ENCODE data around the gene DTNB.
A peak's percentile ranks its signal among the peaks of the same experiment; 100 is the strongest.

The DTNB gene

GRCh38 chr2:25354116-25354515 lies 319.3 kb downstream of the DTNB start:
- Histone ChIP-seq H3K27ac (ENCODE audit: low read depth, low read length) (no peak overlapping the region), H3K36me3 (ENCODE audit: control insufficient read depth in 5 of 5, insufficient read depth in 5 of 5, low read length in 5 of 5) (no peaks in the 10 kb centered on the region), H3K4me3 (ENCODE audit: low read depth in 1 of 5, low read length in 5 of 5) (no peak overlapping the region), H3K9me3 (ENCODE audit: control insufficient read depth in 5 of 5, low read length in 5 of 5) (peaks cover 0 to 5% (median 0%) of the 10 kb centered on the region in 5 donors), H3K4me1 (ENCODE audit: control insufficient read depth in 5 of 5, insufficient read depth in 5 of 5, low read length in 5 of 5) (peaks cover 0 to 4% (median 0%) of the 10 kb centered on the region in 5 donors), H3K9ac (ENCODE audit: low read length in 5 of 5) (no peak overlapping the region), H3K27me3 (ENCODE audit: control insufficient read depth in 5 of 5, insufficient read depth in 4 of 5, low read length in 5 of 5) (peaks cover 0 to 2% (median 0%) of the 10 kb centered on the region in 5 donors)

GRCh38 chr2:25349397-25349796 lies 324.0 kb downstream of the DTNB start:
- H3K27ac ChIP-seq (ENCODE audit: low read depth, low read length) = no peak overlapping the region
- no peak overlapping the region for H3K9ac ChIP-seq (ENCODE audit: low read length in 5 of 5)
- H3K36me3 ChIP-seq (ENCODE audit: control insufficient read depth in 5 of 5, insufficient read depth in 5 of 5, low read length in 5 of 5) = no peaks in the 10 kb centered on the region
- H3K27me3 ChIP-seq (ENCODE audit: control insufficient read depth in 5 of 5, insufficient read depth in 4 of 5, low read length in 5 of 5) = peaks cover 0 to 2% (median 0%) of the 10 kb centered on the region in 5 donors
- H3K4me1 ChIP-seq (ENCODE audit: control insufficient read depth in 5 of 5, insufficient read depth in 5 of 5, low read length in 5 of 5) = peaks cover 0 to 4% (median 0%) of the 10 kb centered on the region in 5 donors
- H3K9me3 ChIP-seq (ENCODE audit: control insufficient read depth in 5 of 5, low read length in 5 of 5) = no peaks in the 10 kb centered on the region
- H3K4me3 ChIP-seq (ENCODE audit: low read depth in 1 of 5, low read length in 5 of 5) = no peak overlapping the region

GRCh38 chr2:25347846-25348245 lies 325.5 kb downstream of the DTNB start:
- Histone ChIP-seq H3K4me1 (ENCODE audit: control insufficient read depth in 5 of 5, insufficient read depth in 5 of 5, low read length in 5 of 5) (peaks cover 0 to 4% (median 0%) of the 10 kb centered on the region in 5 donors), H3K27ac (ENCODE audit: low read depth, low read length) (no peak overlapping the region), H3K9me3 (ENCODE audit: control insufficient read depth in 5 of 5, low read length in 5 of 5) (no peaks in the 10 kb centered on the region)

GRCh38 chr2:25347205-25347815 lies 326.1 kb downstream of the DTNB start:
- H3K27ac ChIP-seq (ENCODE audit: low read depth, low read length) = no peak overlapping the region
- H3K9me3 ChIP-seq (ENCODE audit: control insufficient read depth in 5 of 5, low read length in 5 of 5) = no peaks in the 10 kb centered on the region
- H3K27me3 ChIP-seq (ENCODE audit: control insufficient read depth in 5 of 5, insufficient read depth in 4 of 5, low read length in 5 of 5) = no peaks in the 10 kb centered on the region

More at GRCh38 chr2:25347846-25348245, 325.5 kb downstream of the DTNB start:
- no peaks in the 10 kb centered on the region for H3K36me3 ChIP-seq (ENCODE audit: control insufficient read depth in 5 of 5, insufficient read depth in 5 of 5, low read length in 5 of 5)
- no peaks in the 10 kb centered on the region for H3K27me3 ChIP-seq (ENCODE audit: control insufficient read depth in 5 of 5, insufficient read depth in 4 of 5, low read length in 5 of 5)
- H3K9ac ChIP-seq (ENCODE audit: low read length in 5 of 5) = no peak overlapping the region
- H3K4me3 ChIP-seq (ENCODE audit: low read depth in 1 of 5, low read length in 5 of 5) = no peak overlapping the region

GRCh38 chr2:25343187-25343825 lies 330.1 kb downstream of the DTNB start:
- Histone ChIP-seq H3K27ac (ENCODE audit: low read depth, low read length) (no peak overlapping the region), H3K27me3 (ENCODE audit: control insufficient read depth in 5 of 5, insufficient read depth in 4 of 5, low read length in 5 of 5) (no peaks in the 10 kb centered on the region), H3K4me3 (ENCODE audit: low read depth in 1 of 5, low read length in 5 of 5) (no peak overlapping the region), H3K36me3 (ENCODE audit: control insufficient read depth in 5 of 5, insufficient read depth in 5 of 5, low read length in 5 of 5) (no peaks in the 10 kb centered on the region), H3K9me3 (ENCODE audit: control insufficient read depth in 5 of 5, low read length in 5 of 5) (no peaks in the 10 kb centered on the region), H3K9ac (ENCODE audit: low read length in 5 of 5) (no peak overlapping the region), H3K4me1 (ENCODE audit: control insufficient read depth in 5 of 5, insufficient read depth in 5 of 5, low read length in 5 of 5) (peaks cover 0 to 28% (median 26%) of the 10 kb centered on the region in 5 donors)

More at GRCh38 chr2:25347205-25347815, 326.1 kb downstream of the DTNB start:
- H3K4me3 ChIP-seq (ENCODE audit: low read depth in 1 of 5, low read length in 5 of 5) = no peak overlapping the region
- peaks cover 0 to 9% (median 4%) of the 10 kb centered on the region in 5 donors for H3K4me1 ChIP-seq (ENCODE audit: control insufficient read depth in 5 of 5, insufficient read depth in 5 of 5, low read length in 5 of 5)
- no peaks in the 10 kb centered on the region for H3K36me3 ChIP-seq (ENCODE audit: control insufficient read depth in 5 of 5, insufficient read depth in 5 of 5, low read length in 5 of 5)
- no peak overlapping the region for H3K9ac ChIP-seq (ENCODE audit: low read length in 5 of 5)

GRCh38 chr2:25342372-25343186 lies 330.8 kb downstream of the DTNB start:
- Histone ChIP-seq H3K27ac (ENCODE audit: low read depth, low read length) (no peak overlapping the region), H3K4me3 (ENCODE audit: low read depth in 1 of 5, low read length in 5 of 5) (peak overlapping the region in 4 of 5 donors; percentile 60 to 76 (median 72)), H3K4me1 (ENCODE audit: control insufficient read depth in 5 of 5, insufficient read depth in 5 of 5, low read length in 5 of 5) (peaks cover 0 to 36% (median 31%) of the 10 kb centered on the region in 5 donors), H3K27me3 (ENCODE audit: control insufficient read depth in 5 of 5, insufficient read depth in 4 of 5, low read length in 5 of 5) (no peaks in the 10 kb centered on the region), H3K36me3 (ENCODE audit: control insufficient read depth in 5 of 5, insufficient read depth in 5 of 5, low read length in 5 of 5) (no peaks in the 10 kb centered on the region), H3K9ac (ENCODE audit: low read length in 5 of 5) (peak overlapping the region in 2 of 5 donors; percentile 47 to 62), H3K9me3 (ENCODE audit: control insufficient read depth in 5 of 5, low read length in 5 of 5) (no peaks in the 10 kb centered on the region)

GRCh38 chr2:25341753-25342371 lies 331.5 kb downstream of the DTNB start, which contains the start of gene DNMT3A:
Gene DNMT3A, minus strand, starts transcription at chr2:25341925. Its CDS starts 27,941 bp downstream, at chr2:25313984.
- Histone ChIP-seq H3K27me3 (ENCODE audit: control insufficient read depth in 5 of 5, insufficient read depth in 4 of 5, low read length in 5 of 5) (no peaks in the 10 kb centered on the region), H3K36me3 (ENCODE audit: control insufficient read depth in 5 of 5, insufficient read depth in 5 of 5, low read length in 5 of 5) (no peaks in the 10 kb centered on the region), H3K4me3 (ENCODE audit: low read depth in 1 of 5, low read length in 5 of 5) (peak within 1 kb of the TSS in 4 of 5 donors; percentile 60 to 76 (median 72)), H3K9me3 (ENCODE audit: control insufficient read depth in 5 of 5, low read length in 5 of 5) (no peaks in the 10 kb centered on the region), H3K4me1 (ENCODE audit: control insufficient read depth in 5 of 5, insufficient read depth in 5 of 5, low read length in 5 of 5) (peaks cover 0 to 43% (median 31%) of the 10 kb centered on the region in 5 donors), H3K27ac (ENCODE audit: low read depth, low read length) (no peak within 1 kb of the TSS), H3K9ac (ENCODE audit: low read length in 5 of 5) (peak within 1 kb of the TSS in 2 of 5 donors; percentile 47 to 62)

GRCh38 chr2:25341011-25341727 lies 332.2 kb downstream of the DTNB start:
- Histone ChIP-seq H3K9me3 (ENCODE audit: control insufficient read depth in 5 of 5, low read length in 5 of 5) (no peaks in the 10 kb centered on the region), H3K9ac (ENCODE audit: low read length in 5 of 5) (no peak overlapping the region), H3K4me3 (ENCODE audit: low read depth in 1 of 5, low read length in 5 of 5) (peak overlapping the region in 4 of 5 donors; percentile 13 to 76 (median 47)), H3K4me1 (ENCODE audit: control insufficient read depth in 5 of 5, insufficient read depth in 5 of 5, low read length in 5 of 5) (peaks cover 0 to 50% (median 31%) of the 10 kb centered on the region in 5 donors), H3K27me3 (ENCODE audit: control insufficient read depth in 5 of 5, insufficient read depth in 4 of 5, low read length in 5 of 5) (no peaks in the 10 kb centered on the region), H3K27ac (ENCODE audit: low read depth, low read length) (no peak overlapping the region), H3K36me3 (ENCODE audit: control insufficient read depth in 5 of 5, insufficient read depth in 5 of 5, low read length in 5 of 5) (no peaks in the 10 kb centered on the region)

All from subcutaneous abdominal adipose tissue (tissue), 5 donors.